Measurements from ENCODE around the gene PEDS1. TPM values are rescaled to one million over a fixed set of nuclear protein-coding genes. Genes with fewer than 3 reads are reported as not detected.
"Not testable (repeated sequence)": the region's sequence is repeated elsewhere in the genome, so short reads cannot be mapped to it uniquely, and the experiment has no call there.

The PEDS1 gene
- total RNA-seq, 5 donors from 2014 or later (not counting 1 experiment from before 2014, with no cell fraction given): 17.6 to 20.0 (median 18.3) TPM

DNA sequence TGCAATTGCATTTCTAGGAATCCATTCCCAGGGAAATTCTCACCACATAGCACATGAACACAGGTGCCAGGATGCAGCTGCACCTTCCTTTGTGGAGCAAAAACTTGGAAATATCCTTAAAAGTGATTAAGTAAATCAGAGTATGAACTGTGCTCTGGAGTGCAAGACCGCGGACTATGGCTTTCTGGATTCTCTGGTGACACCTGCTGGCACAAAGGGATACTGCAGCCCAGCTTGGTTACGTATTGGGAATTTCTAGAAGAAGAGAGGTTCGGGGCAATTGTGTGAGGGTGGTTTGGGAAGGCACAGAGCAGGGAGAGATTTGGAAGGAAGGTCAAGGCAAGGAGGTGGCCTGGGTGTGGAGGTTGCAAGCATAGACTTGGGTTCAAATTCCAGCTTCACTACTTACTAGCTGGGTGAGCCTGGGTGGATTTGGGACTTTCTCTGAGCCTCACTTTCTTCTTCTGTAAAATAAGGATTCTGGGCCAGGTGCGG is 15.9 kb upstream of the PEDS1 start:
- ChIA-PET POLR2A (interaction anchor here in 1 of 2 donors (0.6 kb wide), 1 partner anchor 306 kb away, joined by 4 read pairs; no protein-coding TSS in a partner anchor), CTCF (interaction anchor here (0.5 to 4.6 kb wide), 14 partner anchors 12 to 310 kb away, joined by 3 to 45 read pairs (median 4); partner anchors contain the start of gene PEDS1 (in 1 of the 2))

DNA sequence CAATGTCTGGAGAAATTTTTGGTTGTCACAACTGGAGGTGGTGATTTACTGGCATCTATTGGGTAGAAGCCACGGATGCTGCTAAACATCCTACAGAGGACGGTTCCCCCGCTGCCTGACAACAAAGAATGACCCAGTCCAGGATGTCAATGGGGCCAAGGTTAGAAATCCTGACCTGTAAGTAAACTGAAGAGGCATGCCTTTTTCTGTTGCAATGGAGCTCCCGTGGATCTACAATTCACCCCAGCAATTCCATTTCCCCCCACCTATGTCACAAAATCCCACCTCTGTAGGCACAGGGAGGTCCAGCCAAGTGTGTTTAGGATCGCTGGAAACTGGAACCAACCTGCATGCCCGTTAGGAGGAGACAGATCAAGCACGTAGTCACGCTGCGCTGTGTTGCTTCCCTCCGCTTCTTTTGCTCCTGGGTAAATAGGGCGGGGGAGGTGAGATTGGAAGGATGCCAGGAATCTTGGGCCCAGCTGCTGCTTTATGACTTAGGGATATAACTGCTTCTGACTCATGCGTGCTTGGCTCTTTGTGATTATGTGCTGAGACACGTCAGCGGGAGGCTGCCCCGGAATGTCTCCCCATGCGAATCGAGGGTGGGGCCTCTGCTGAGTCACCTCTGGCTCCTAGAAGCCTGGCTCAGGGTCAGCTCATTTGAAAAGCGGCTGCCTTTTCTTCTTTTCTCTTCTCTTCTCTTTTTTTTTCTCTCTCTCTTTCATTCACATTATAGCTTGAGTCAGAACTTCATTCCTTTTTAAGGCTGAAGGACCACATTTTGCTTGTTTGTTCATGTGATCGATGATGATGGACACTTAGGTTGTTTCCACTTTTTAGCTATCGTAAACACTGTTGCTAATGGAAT is 12.4 kb upstream of the PEDS1 start:
- DNase-seq (peak; percentile 14 to 78 (median 38)), ATAC-seq (replicated peaks in 1 of 4) (peak; percentile 83 to 99 (median 92))
- Histone ChIP-seq H3K27ac (ENCODE audit: low read length) (no peak overlapping the region), H3K36me3 (ENCODE audit: control insufficient read depth in 2 of 2, extremely low read depth in 1 of 2, insufficient read depth in 1 of 2, low read length in 1 of 2) (no peaks in the 10 kb centered on the region), H3K27me3 (replicated peaks in 1 of 2; ENCODE audit: control insufficient read depth in 2 of 2, extremely low read depth in 1 of 2, insufficient read depth in 2 of 2, low read length in 1 of 2) (peaks cover 0 to 17% of the 10 kb centered on the region in 2 experiments), H3K4me1 (ENCODE audit: control insufficient read depth in 1 of 2, extremely low read depth in 1 of 2, insufficient read depth in 2 of 2, low read length in 2 of 2) (peaks cover 0 to 11% of the 10 kb centered on the region in 2 experiments), H3K9me3 (no peaks in the 10 kb centered on the region), H3K4me3 (ENCODE audit: control insufficient read depth in 1 of 2, extremely low read depth in 1 of 2, low read length in 1 of 2) (peak overlapping the region in 1 of 2 donors; percentile 9)
- ChIA-PET POLR2A (no interaction called here), CTCF (interaction anchor here (0.6 to 1.4 kb wide), 8 partner anchors 21 to 651 kb away, joined by 3 to 11 read pairs (median 4); no protein-coding TSS in a partner anchor)
- Mint-ChIP-seq H3K9me3 (no peaks in the 10 kb centered on the region), H3K4me3 (peak overlapping the region; percentile 41 to 55 (median 54)), H3K27me3 (peaks cover 5 to 7% of the 10 kb centered on the region in 2 donors), H3K27ac (peak overlapping the region; percentile 28 to 42), H3K36me3 (no peaks in the 10 kb centered on the region), H3K4me1 (peaks cover 9 to 14% (median 10%) of the 10 kb centered on the region in 3 donors)
- WGBS (ENCODE audit: insufficient coverage): 31% methylated on average over 18 of the region's 20 CpGs

More for the DNA sequence above, 15.9 kb upstream of the PEDS1 start:
- H3K4me1 Mint-ChIP-seq: peaks cover 14 to 17% (median 14%) of the 10 kb centered on the region in 3 donors
- Histone ChIP-seq H3K4me1 (ENCODE audit: control insufficient read depth in 1 of 2, extremely low read depth in 1 of 2, insufficient read depth in 2 of 2, low read length in 2 of 2) (peaks cover 0 to 19% of the 10 kb centered on the region in 2 experiments), H3K9me3 (no peaks in the 10 kb centered on the region), H3K27ac (ENCODE audit: low read length) (no peak overlapping the region), H3K27me3 (replicated peaks in 1 of 2; ENCODE audit: control insufficient read depth in 2 of 2, extremely low read depth in 1 of 2, insufficient read depth in 2 of 2, low read length in 1 of 2) (peaks cover 0 to 44% of the 10 kb centered on the region in 2 experiments), H3K4me3 (ENCODE audit: control insufficient read depth in 1 of 2, extremely low read depth in 1 of 2, low read length in 1 of 2) (no peak overlapping the region), H3K36me3 (ENCODE audit: control insufficient read depth in 2 of 2, extremely low read depth in 1 of 2, insufficient read depth in 1 of 2, low read length in 1 of 2) (no peaks in the 10 kb centered on the region)
- no peaks in the 10 kb centered on the region for H3K36me3 Mint-ChIP-seq
- ATAC-seq (replicated peaks in 1 of 4) (peak; percentile 56 to 78 (median 68)), DNase-seq (peak; percentile 37 to 89 (median 74))
- no peaks in the 10 kb centered on the region for H3K9me3 Mint-ChIP-seq
- H3K4me3 Mint-ChIP-seq: no peak overlapping the region
- WGBS (ENCODE audit: insufficient coverage): 8% methylated on average over 2 of the region's 5 CpGs
- H3K27me3 Mint-ChIP-seq: peaks cover 15 to 20% of the 10 kb centered on the region in 2 donors
- no peak overlapping the region for H3K27ac Mint-ChIP-seq

DNA sequence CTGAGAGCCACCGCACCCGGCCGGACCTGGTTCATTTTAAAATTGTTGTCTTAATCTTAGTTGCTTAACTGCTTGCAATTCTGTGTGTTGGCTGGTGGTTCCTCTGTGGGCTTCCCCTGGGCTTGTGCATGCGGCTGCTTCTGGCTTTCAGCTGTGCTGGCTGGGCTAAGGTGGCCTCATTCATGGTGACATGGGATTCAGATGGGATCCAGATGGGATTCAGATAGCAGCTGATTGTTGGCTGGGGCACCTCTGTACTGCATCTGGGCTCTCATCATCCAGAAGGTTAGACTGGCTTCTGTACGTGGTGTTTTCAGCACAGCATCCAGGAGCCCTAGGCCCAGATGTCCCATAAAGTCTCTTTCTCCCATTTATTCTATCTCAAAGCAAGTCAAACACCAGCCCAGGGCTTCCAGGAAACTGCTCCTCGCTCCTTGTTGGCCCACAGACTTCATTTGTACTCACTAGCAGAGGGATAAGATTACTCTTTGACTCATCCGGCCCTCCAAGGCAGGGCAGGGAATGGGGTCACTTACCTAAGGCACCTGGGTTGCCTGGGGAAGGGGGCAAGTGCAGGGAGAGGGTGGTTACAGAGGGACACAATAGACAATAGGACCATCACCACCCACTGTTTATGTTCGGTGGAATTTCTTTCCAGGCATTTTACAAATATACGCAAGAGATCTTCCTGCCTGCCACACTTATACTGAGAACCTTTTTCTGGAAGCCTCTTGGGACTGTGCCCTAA is 10.2 kb upstream of the PEDS1 start:
- H3K36me3 Mint-ChIP-seq: no peaks in the 10 kb centered on the region

DNA sequence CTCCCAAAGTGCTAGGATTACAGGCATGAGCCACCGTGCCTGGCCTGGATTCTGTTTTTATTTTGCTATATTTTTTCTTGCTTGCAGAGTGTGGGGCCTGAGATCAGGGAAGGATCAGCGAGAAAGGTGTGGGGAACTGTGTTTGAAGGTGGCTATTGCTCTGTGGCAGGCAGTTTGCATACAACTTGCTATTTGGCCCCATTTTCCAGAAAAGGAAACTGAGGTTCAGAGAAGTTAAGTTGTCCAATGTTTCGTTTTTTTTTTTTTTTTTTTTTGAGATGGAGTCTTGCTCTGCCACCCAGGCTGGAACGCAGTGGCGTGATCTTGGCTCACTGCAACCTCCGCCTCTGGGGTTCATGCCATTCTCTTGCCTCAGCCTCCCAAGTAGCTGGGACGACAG is 8.0 kb upstream of the PEDS1 start:
- H3K36me3 Mint-ChIP-seq; ATAC-seq (replicated peaks in 1 of 4); H3K9me3 ChIP-seq; DNase-seq; H3K4me3 Mint-ChIP-seq; H3K27me3 ChIP-seq (replicated peaks in 1 of 2; ENCODE audit: control insufficient read depth in 2 of 2, extremely low read depth in 1 of 2, insufficient read depth in 2 of 2, low read length in 1 of 2); H3K27me3 Mint-ChIP-seq; CTCF ChIA-PET; H3K9me3 Mint-ChIP-seq; H3K27ac Mint-ChIP-seq; POLR2A ChIA-PET; H3K4me3 ChIP-seq (ENCODE audit: control insufficient read depth in 1 of 2, extremely low read depth in 1 of 2, low read length in 1 of 2); H3K36me3 ChIP-seq (ENCODE audit: control insufficient read depth in 2 of 2, extremely low read depth in 1 of 2, insufficient read depth in 1 of 2, low read length in 1 of 2); H3K27ac ChIP-seq (ENCODE audit: low read length); H3K4me1 ChIP-seq (ENCODE audit: control insufficient read depth in 1 of 2, extremely low read depth in 1 of 2, insufficient read depth in 2 of 2, low read length in 2 of 2): not testable (repeated sequence)
- 72% methylated on average over 2 of the region's 7 CpGs for WGBS (ENCODE audit: insufficient coverage)
- H3K4me1 Mint-ChIP-seq: peaks cover 9 to 10% (median 10%) of the 10 kb centered on the region in 3 donors

More for the DNA sequence above, 10.2 kb upstream of the PEDS1 start:
- H3K4me3 ChIP-seq (ENCODE audit: control insufficient read depth in 1 of 2, extremely low read depth in 1 of 2, low read length in 1 of 2): no peak overlapping the region
- WGBS (ENCODE audit: insufficient coverage): 100% methylated on average over 4 of the region's 9 CpGs
- H3K4me3 Mint-ChIP-seq: no peak overlapping the region
- ChIA-PET POLR2A (no interaction called here), CTCF (no interaction called here)
- H3K27ac Mint-ChIP-seq: no peak overlapping the region
- no peak overlapping the region for H3K27ac ChIP-seq (ENCODE audit: low read length)
- peaks cover 0 to 5% of the 10 kb centered on the region in 2 experiments for H3K4me1 ChIP-seq (ENCODE audit: control insufficient read depth in 1 of 2, extremely low read depth in 1 of 2, insufficient read depth in 2 of 2, low read length in 2 of 2)
- H3K4me1 Mint-ChIP-seq: peaks cover 9 to 10% (median 10%) of the 10 kb centered on the region in 3 donors
- no peaks in the 10 kb centered on the region for H3K27me3 Mint-ChIP-seq
- DNase-seq (no peak), ATAC-seq (replicated peaks in 1 of 4) (no peak)
- H3K27me3 ChIP-seq (replicated peaks in 1 of 2; ENCODE audit: control insufficient read depth in 2 of 2, extremely low read depth in 1 of 2, insufficient read depth in 2 of 2, low read length in 1 of 2): no peaks in the 10 kb centered on the region
- H3K36me3 ChIP-seq (ENCODE audit: control insufficient read depth in 2 of 2, extremely low read depth in 1 of 2, insufficient read depth in 1 of 2, low read length in 1 of 2): no peaks in the 10 kb centered on the region
- H3K9me3 ChIP-seq: no peaks in the 10 kb centered on the region
- no peaks in the 10 kb centered on the region for H3K9me3 Mint-ChIP-seq

DNA sequence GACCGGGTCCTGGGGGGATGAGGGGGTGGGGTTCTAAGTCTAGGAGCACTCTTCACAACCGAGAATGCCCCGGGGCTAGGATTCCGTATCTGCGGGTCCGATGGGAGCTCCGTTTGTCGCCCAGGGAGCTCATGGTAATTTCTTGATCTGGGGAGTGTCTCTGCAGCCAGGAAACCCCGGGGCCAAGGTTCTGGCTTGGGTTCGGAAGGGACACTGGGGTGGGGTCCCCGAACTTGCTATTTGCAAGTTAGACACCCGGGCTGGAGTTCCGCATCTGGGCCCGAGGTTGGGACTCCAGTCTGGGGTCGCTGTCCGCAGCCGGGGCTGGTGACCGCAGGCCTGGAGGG is 397 bp downstream of the PEDS1 start:
- H3K27ac Mint-ChIP-seq: peak overlapping the region; percentile 87 to 89

More for the DNA sequence above, 397 bp downstream of the PEDS1 start:
- Histone ChIP-seq H3K27ac (ENCODE audit: low read length) (peak overlapping the region; percentile 71), H3K36me3 (ENCODE audit: control insufficient read depth in 2 of 2, extremely low read depth in 1 of 2, insufficient read depth in 1 of 2, low read length in 1 of 2) (peaks cover 6 to 13% of the 10 kb centered on the region in 2 donors), H3K4me3 (ENCODE audit: control insufficient read depth in 1 of 2, extremely low read depth in 1 of 2, low read length in 1 of 2) (peak overlapping the region; percentile 89 to 95), H3K9me3 (no peaks in the 10 kb centered on the region), H3K4me1 (ENCODE audit: control insufficient read depth in 1 of 2, extremely low read depth in 1 of 2, insufficient read depth in 2 of 2, low read length in 2 of 2) (peaks cover 20 to 59% of the 10 kb centered on the region in 2 experiments), H3K27me3 (replicated peaks in 1 of 2; ENCODE audit: control insufficient read depth in 2 of 2, extremely low read depth in 1 of 2, insufficient read depth in 2 of 2, low read length in 1 of 2) (no peaks in the 10 kb centered on the region)
- Mint-ChIP-seq H3K36me3 (peaks cover 8% of the 10 kb centered on the region), H3K4me1 (peaks cover 47 to 57% (median 48%) of the 10 kb centered on the region in 3 donors), H3K9me3 (no peaks in the 10 kb centered on the region), H3K4me3 (peak overlapping the region; percentile 85 to 89 (median 87)), H3K27me3 (no peaks in the 10 kb centered on the region)
- no peak for DNase-seq
- 0% methylated on average over 18 of the region's 18 CpGs for WGBS (ENCODE audit: insufficient coverage)
- CTCF ChIA-PET: interaction anchor here (0.6 to 2.9 kb wide), 9 partner anchors 17 to 44 kb away, joined by 3 to 20 read pairs (median 5); partner anchors contain the start of gene UBE2V1 (in 1 of the 2)
- POLR2A ChIA-PET: interaction anchor here (0.6 to 1.3 kb wide), 5 partner anchors 30 to 1027 kb away, joined by 3 to 4 read pairs (median 3); no protein-coding TSS in a partner anchor
- peak; percentile 1 for ATAC-seq (replicated peaks in 1 of 4)

Data from T-cell (primary cell).